Neural cell (in vitro differentiated cells): ENCODE measurements around the gene ARL13B.

Source experiments
- CTCF ChIP-seq: fragments of 450-650 bp; IDR thresholded peaks from 2 replicates; pipeline ENCODE4 v1.5.1; 2014; ENCODE audit warnings: antibody characterized with exemption, mild to moderate bottlenecking, moderate library complexity; ENCODE audit not compliant: poor library complexity, severe bottlenecking
- EP300 ChIP-seq: fragments of 450-650 bp; conservative IDR thresholded peaks from 2 replicates; pipeline ENCODE4 v1.6.1; 2014; ENCODE audit warnings: antibody characterized with exemption, mild to moderate bottlenecking, moderate library complexity; ENCODE audit not compliant: poor library complexity, severe bottlenecking
- EZH2 ChIP-seq: fragments of 200-600, 300-800 bp; shearing (Covaris generic), sonication (generic); IDR thresholded peaks from 2 replicates; pipeline ENCODE4 v1.6.1; 2014; ENCODE audit warnings: antibody characterized with exemption, low read length, borderline replicate concordance, mild to moderate bottlenecking; ENCODE audit not compliant: insufficient read depth, poor library complexity, severe bottlenecking
- POLR2AphosphoS5 ChIP-seq: IDR thresholded peaks from 2 replicates; pipeline ENCODE4 v1.6.1; 2012
- RAD21 ChIP-seq: fragments of 450-650 bp; conservative IDR thresholded peaks from 2 replicates; pipeline ENCODE4 v1.6.1; 2014; ENCODE audit warnings: antibody characterized with exemption, mild to moderate bottlenecking, moderate library complexity
- REST ChIP-seq: IDR thresholded peaks from 2 replicates; pipeline ENCODE4 v1.6.1; 2012; ENCODE audit warnings: borderline replicate concordance
- TAF1 ChIP-seq: IDR thresholded peaks from 2 replicates; pipeline ENCODE4 v1.6.1; 2012; ENCODE audit warnings: low read depth

GRCh38 chr3:93961026-93961425, 18.9 kb upstream of the ARL13B start:
- no peak for TF ChIP-seq CTCF
- no peak for TF ChIP-seq RAD21
- no peak for TF ChIP-seq EZH2
- TF ChIP-seq EP300, result no peak
- TF ChIP-seq TAF1, result no peak
- no peak for TF ChIP-seq POLR2AphosphoS5
- TF ChIP-seq REST, result no peak
